ENCODE data around the gene COA8. TPM values are rescaled to one million over a fixed set of nuclear protein-coding genes. Genes with fewer than 3 reads are reported as not detected.

Gene COA8
- total and polyA plus RNA-seq, 9 of the 15 experiments (the other 6 are each of a cell fraction or from before 2014, with no cell fraction given): 5.0 to 35.3 (median 25.7) TPM

- TF ChIP-seq JUN (IDR thresholded peaks at IDR 0.05; ENCODE audit: borderline replicate concordance, low read depth, low read length) (no peak), JUN (CRISPR knock-in tag; IDR thresholded peaks at IDR 0.05; ENCODE audit: borderline replicate concordance) (no peak), SAFB2 (IDR thresholded peaks at IDR 0.05; ENCODE audit: borderline replicate concordance, low read depth, low read length, severe bottlenecking) (no peak), RBM34 (IDR thresholded peaks at IDR 0.05; ENCODE audit: borderline replicate concordance, insufficient read depth, low read length) (no peak), COPS2 (conservative IDR thresholded peaks at IDR 0.05) (no peak), POLR2AphosphoS5 (IDR thresholded peaks at IDR 0.05; ENCODE audit: control insufficient read depth, insufficient read depth, low read depth, low read length) (no peak), ZNF586 (CRISPR knock-in tag; conservative IDR thresholded peaks at IDR 0.05) (no peak), MTF1 (CRISPR knock-in tag; IDR thresholded peaks at IDR 0.05; ENCODE audit: borderline replicate concordance) (no peak), HINFP (tag; conservative IDR thresholded peaks at IDR 0.05; ENCODE audit: low read depth) (no peak)
Observed at GRCh38 chr14:103634156-103634555, 71.4 kb downstream of the COA8 start (continued).

- no peak for FAIRE-seq
- in situ Hi-C loops (cut with MboI) (no loop called here), intact Hi-C loops (cut with micrococcal nuclease) (no loop called here)
- 92% methylated on average over 2 of the region's 3 CpGs for WGBS (ENCODE audit: insufficient coverage, low coverage, missing lambda C conversion rate)
- Histone ChIP-seq H3K9me1 (ENCODE audit: control insufficient read depth, insufficient read depth, low read length) (no peaks in the 10 kb centered on the region), H3K4me2 (ENCODE audit: insufficient read depth, low read length) (no peak overlapping the region), H3K27ac (ENCODE audit: extremely low read depth, low read depth, low read length) (no peak overlapping the region), H4K20me1 (replicated peaks; ENCODE audit: control insufficient read depth, insufficient read depth, low read length) (peaks cover 5% of the 10 kb centered on the region), H3K4me3 (no peak overlapping the region), H2AFZ (ENCODE audit: low read depth, low read length) (no peak overlapping the region), H3K4me1 (replicated peaks in 1 of 2; ENCODE audit: control insufficient read depth in 2 of 2, insufficient read depth in 2 of 2, low read length in 2 of 2) (no peaks in the 10 kb centered on the region), H3K9ac (ENCODE audit: insufficient read depth in 1 of 2, low read depth in 2 of 2, low read length in 2 of 2) (no peak overlapping the region), H3K79me2 (ENCODE audit: control insufficient read depth, insufficient read depth, low read length) (peaks cover 88% of the 10 kb centered on the region), H3K9me3 (replicated peaks; ENCODE audit: control insufficient read depth, insufficient read depth, low read depth, low read length) (no peaks in the 10 kb centered on the region), H3K27me3 (ENCODE audit: control insufficient read depth in 2 of 2, insufficient read depth in 2 of 2, low read length in 2 of 2) (no peaks in the 10 kb centered on the region), H3K36me3 (ENCODE audit: control insufficient read depth, insufficient read depth, low read length) (peaks cover 18% of the 10 kb centered on the region; the same call in 2 of the 3 replicates)
- POLR2A ChIA-PET: interaction anchor here (0.6 kb wide), 2 partner anchors 11 to 577 kb away, joined by 3 read pairs; no protein-coding TSS in a partner anchor
- no peak for DNase-seq (ENCODE audit: extremely low read depth in 1 of 4, low spot score in 3 of 4)
- BruUV-seq (replicated peaks): no TSS peak
- no peak for ATAC-seq
- CTCF ChIA-PET (ENCODE audit: low intra/inter-chr PET ratio): no interaction called here
- TF ChIP-seq TAF15 (IDR thresholded peaks at IDR 0.05; ENCODE audit: low read depth, low read length): no peak
- no peak for TF ChIP-seq CEBPG (CRISPR knock-in tag; IDR thresholded peaks at IDR 0.05)
- no peak for TF ChIP-seq CEBPG (tag; conservative IDR thresholded peaks at IDR 0.05 in 1 of 2, IDR thresholded peaks at IDR 0.05 in 1 of 2)
- TF ChIP-seq TEAD2 (tag; IDR thresholded peaks at IDR 0.05): no peak
- TF ChIP-seq FOXM1 (IDR thresholded peaks at IDR 0.05; ENCODE audit: low read depth): no peak
- no peak for TF ChIP-seq FOXM1 (CRISPR knock-in tag; IDR thresholded peaks at IDR 0.05; ENCODE audit: low read depth)
- no peak for TF ChIP-seq TAL1 (IDR thresholded peaks at IDR 0.05)
- no peak for TF ChIP-seq FOXO4 (CRISPR knock-in tag; IDR thresholded peaks at IDR 0.05)
- TF ChIP-seq ELF2 (CRISPR knock-in tag; IDR thresholded peaks at IDR 0.05): no peak
- TF ChIP-seq POLR3A (IDR thresholded peaks at IDR 0.05; ENCODE audit: borderline replicate concordance, extremely low read depth, insufficient read depth, insufficient read length): no peak
- TF ChIP-seq PRPF4 (IDR thresholded peaks at IDR 0.05; ENCODE audit: insufficient read depth, low read depth, low read length, poor library complexity, severe bottlenecking): no peak
- TF ChIP-seq ZNF75A (CRISPR knock-in tag; IDR thresholded peaks at IDR 0.05): no peak
Observed at GRCh38 chr14:103638594-103638993, 75.8 kb downstream of the COA8 start.
